Coronary artery (tissue), 2 donors: ENCODE results near the gene ATP5MC3.
"Not testable (repeated sequence)": the region's sequence is repeated elsewhere in the genome, so short reads cannot be mapped to it uniquely, and the experiment has no call there.

Experiments used
- DNase-seq: peaks from one replicate; pipeline ENCODE4 v3.0.0-alpha.2; 2017; ENCODE audit warnings: low spot score
- H3K27ac ChIP-seq, 2 donors: fragments of 200-600 bp; sonication (generic); one replicate each; pipeline ENCODE4 v1.5.1; 2016 to 2019
- H3K4me3 ChIP-seq: fragments of 200-600 bp; sonication (generic); 2 replicates; pipeline ENCODE4 v1.5.1; 2016; ENCODE audit warnings: mild to moderate bottlenecking, moderate library complexity
- TF ChIP-seq, protein P1 (sequence below): fragments of 200-600 bp; sonication (generic); IDR thresholded peaks from one replicate; pipeline ENCODE4 v1.5.1; 2019; ENCODE audit warnings: antibody characterized with exemption

Gene ATP5MC3

GRCh38 chr2:175181104-175181876 lies at the start of gene ATP5MC3:
Gene ATP5MC3 (minus strand): TSS chr2:175181710. CDS start chr2:175181393, 317 bp downstream.
- Histone ChIP-seq H3K27ac (peak within 1 kb of the TSS; percentile 85 to 87), H3K4me3 (peak within 1 kb of the TSS; percentile 85)
- TF ChIP-seq, protein P1, sequence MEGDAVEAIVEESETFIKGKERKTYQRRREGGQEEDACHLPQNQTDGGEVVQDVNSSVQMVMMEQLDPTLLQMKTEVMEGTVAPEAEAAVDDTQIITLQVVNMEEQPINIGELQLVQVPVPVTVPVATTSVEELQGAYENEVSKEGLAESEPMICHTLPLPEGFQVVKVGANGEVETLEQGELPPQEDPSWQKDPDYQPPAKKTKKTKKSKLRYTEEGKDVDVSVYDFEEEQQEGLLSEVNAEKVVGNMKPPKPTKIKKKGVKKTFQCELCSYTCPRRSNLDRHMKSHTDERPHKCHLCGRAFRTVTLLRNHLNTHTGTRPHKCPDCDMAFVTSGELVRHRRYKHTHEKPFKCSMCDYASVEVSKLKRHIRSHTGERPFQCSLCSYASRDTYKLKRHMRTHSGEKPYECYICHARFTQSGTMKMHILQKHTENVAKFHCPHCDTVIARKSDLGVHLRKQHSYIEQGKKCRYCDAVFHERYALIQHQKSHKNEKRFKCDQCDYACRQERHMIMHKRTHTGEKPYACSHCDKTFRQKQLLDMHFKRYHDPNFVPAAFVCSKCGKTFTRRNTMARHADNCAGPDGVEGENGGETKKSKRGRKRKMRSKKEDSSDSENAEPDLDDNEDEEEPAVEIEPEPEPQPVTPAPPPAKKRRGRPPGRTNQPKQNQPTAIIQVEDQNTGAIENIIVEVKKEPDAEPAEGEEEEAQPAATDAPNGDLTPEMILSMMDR, result no peak
- DNase-seq, result peak; percentile 92

GRCh38 chr2:175228601-175229000 lies 47.1 kb upstream of the ATP5MC3 start:
- not testable (repeated sequence) for DNase-seq, H3K27ac ChIP-seq, H3K4me3 ChIP-seq

DNA sequence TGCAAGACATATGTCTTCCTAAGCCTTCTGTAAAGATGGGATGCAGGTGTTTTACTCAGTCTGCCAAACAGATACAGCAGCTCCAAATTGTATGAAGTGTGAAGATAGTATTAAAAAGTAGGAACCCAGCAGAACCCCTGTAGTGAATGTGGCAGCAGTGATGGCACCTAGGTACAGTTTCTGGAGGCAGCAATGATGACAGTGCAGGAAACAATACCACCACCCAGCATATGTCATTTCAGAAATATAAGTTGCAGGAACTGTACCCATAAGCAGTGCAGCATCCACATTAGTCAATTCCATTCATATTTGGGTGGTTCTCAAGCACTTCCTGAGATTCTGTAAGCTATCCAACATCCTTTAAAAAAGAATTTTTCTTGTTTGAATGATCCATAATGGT lies 46.7 kb upstream of the ATP5MC3 start:
- no peak overlapping the region for H3K27ac ChIP-seq
- DNase-seq, result no peak
- TF ChIP-seq, protein P1, result no peak
- H3K4me3 ChIP-seq, result no peak overlapping the region

DNA sequence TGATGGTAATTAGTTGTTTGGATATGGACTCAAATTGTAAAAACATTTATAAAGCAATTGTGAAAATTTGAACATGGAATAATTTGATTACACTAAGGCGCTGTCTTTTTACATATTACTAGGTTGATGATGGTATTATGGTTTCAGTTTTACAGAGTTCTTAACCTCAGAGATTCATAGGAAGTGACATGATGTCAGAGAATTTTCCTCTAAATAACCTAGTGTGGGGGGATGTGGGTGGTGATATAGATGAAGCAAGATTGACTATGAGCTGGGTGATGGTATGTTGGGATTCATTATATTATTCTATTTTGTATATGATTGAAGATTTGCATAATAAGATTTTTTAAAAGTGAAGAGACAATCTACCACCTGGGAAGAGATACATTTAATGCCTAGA lies 45.9 kb upstream of the ATP5MC3 start:
- no peak overlapping the region for H3K4me3 ChIP-seq
- H3K27ac ChIP-seq, result no peak overlapping the region
- TF ChIP-seq, protein P1, result no peak
- no peak for DNase-seq

GRCh38 chr2:175220075-175220474 lies 38.6 kb upstream of the ATP5MC3 start:
- DNase-seq, result no peak
- no peak overlapping the region for H3K4me3 ChIP-seq
- TF ChIP-seq, protein P1, result no peak
- H3K27ac ChIP-seq, result no peak overlapping the region

- Histone ChIP-seq H3K27ac (no peak overlapping the region), H3K4me3 (no peak overlapping the region)
- DNase-seq, result no peak
- TF ChIP-seq, protein P1, result no peak
These were observed 37.0 kb upstream of the ATP5MC3 start for GRCh38 chr2:175218551-175218950.

- Histone ChIP-seq H3K27ac (no peak overlapping the region), H3K4me3 (no peak overlapping the region)
- no peak for DNase-seq
- TF ChIP-seq, protein P1, result no peak
These were observed 26.4 kb upstream of the ATP5MC3 start for GRCh38 chr2:175207741-175208438.
